HG02981 (cell line): ENCODE data around the gene TRPC3.

ENCODE experiments used
- ATAC-seq: cut with Tn5 transposase; IDR thresholded peaks from one replicate; pipeline ENCODE4 v1.9.1; 2021; ENCODE audit warnings: mild to moderate bottlenecking, moderate library complexity; ENCODE audit not compliant: unreplicated experiment

Gene TRPC3

DNA sequence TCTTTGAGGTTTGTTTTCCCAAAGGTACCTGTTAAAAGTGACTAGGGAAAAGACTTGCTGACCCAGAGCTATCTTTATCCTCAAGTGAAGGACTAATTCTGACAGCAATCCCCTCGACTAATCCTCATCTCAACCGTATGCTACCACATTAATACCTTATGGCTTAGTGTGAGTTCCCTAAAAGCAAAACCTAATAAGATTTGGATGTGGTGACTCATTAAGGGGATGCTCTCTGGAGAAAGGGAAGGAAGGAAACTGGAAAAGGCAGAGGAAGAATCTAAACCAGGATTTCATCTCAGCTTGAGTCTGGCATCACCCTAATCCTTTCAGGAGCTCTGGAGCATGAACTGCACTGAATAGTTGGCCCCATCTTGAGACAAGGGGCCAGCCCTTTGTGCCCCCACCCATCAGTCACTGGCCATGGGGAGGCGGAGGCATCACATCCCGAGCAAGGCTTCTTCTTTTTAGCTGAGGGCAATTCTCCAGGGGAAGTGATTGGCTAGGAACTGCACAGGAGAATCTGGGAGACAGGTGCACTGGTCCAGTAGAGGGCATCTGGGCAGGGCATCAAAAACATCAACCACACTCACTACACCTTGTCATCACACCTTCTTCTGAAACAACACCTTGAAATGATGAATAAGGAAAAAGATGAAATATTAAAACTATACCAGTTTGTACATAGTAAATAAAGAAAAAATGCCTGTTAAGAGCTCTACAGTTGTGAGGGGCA is 74.7 kb downstream of the TRPC3 start:
- ATAC-seq: no peak

DNA sequence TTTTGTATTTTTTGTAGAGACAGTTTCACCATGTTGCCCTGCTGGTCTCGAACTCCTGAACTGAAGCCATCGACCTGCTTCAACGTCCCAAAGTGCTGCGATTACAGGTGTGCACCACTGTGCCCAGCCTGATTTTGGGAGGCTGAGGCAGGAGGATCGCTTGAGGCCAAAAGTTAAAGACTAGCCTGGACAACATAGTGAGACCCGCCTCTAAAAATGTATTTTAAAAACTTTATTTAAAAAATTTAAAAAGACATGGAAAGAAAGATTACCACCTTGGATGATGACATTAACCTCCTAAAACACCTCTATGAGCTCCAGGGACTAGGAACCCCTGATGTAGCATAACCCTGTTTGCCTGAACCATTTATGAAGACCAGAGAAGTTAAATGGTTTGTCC is 75.8 kb downstream of the TRPC3 start:
- ATAC-seq: no peak

DNA sequence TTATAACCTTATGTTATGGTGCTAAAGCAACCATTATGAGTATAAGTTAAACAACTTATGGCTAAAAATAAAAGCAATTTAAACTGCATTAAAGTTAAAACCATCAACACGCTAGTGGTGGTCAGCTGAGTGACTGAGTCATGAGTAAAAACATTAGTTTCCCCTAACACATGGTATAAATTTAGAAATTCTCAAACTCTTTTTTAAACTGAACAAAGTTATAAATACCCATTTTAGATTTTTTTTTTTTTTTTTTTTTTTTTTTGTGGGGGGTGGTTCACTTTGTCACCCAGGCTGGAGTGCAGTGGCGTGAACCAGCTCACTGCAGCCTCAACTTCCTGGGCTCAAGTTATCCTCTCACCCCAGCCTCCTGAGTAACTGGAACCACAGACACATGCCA is 76.2 kb downstream of the TRPC3 start:
- no peak for ATAC-seq

DNA sequence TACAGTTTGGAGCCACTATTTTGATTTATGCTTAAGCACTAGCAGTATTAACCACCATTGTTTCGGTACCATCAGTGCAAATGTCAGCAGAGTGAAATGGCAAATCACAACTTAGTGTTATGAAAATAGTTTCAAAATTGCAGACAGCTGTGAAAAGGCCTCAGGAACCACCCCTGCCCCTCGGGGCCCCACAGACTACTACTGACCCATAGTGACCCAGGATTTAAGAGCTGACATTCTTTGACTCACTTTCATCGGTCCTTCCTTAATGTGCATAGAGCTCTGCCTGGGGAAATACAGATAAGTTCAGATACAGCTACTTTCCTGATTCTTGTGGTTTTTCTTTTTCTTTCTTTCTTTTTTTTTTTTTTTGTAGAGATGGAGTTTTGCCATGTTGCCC is 78.3 kb downstream of the TRPC3 start:
- ATAC-seq: no peak

DNA sequence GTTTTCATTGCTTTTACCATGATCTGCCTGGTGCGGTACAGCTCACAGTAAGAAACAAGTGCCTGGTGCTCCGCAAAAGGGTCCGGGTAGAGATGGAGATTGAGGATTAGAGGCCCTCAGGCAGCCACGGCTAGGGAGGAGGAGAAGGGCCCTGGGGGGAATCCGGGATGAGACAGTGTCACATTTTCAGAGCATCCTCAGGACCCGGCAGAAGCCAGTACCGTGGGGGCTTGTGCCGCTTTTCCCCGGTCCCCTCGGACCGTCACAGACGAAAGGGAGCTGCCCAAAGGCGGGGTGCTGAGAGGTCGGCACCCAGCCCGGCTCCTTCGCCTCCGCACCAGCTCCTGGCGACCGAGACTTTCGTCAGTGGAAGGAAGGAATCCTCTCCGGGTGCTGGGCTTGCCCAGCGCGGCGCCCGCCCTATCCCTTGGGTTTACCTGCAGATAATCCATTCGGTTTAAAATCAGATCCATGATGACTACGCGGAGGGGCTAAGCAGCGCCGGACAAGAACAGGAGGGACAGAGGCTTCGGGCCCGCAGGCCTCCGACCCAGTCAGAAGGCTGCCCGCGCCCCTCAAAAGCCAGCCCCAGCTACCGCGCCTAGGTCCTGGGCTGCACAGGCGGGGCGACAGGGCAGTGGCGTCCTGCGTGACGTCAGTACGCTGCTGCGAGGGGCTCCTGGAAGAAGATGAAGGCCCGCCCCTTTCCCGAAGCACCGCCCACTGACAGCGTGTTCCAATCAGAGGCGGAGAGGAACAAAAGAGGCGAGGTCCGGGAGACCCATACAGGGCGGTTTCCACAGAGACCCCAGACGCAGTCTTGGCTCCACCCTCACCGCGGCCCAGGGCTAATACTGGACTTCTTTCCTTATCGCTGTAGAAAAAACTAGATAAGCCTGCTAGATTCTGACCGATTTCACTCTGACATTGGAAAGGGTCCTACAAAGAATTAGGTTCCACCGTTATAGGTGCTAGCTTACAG is 81.7 kb downstream of the TRPC3 start, which contains the start of gene BBS7:
Gene BBS7, minus strand, starts transcription at position 634 of the 982 bp plus-strand sequence. Its CDS starts 161 bp downstream, at position 473.
- ATAC-seq: peak; percentile 99

DNA sequence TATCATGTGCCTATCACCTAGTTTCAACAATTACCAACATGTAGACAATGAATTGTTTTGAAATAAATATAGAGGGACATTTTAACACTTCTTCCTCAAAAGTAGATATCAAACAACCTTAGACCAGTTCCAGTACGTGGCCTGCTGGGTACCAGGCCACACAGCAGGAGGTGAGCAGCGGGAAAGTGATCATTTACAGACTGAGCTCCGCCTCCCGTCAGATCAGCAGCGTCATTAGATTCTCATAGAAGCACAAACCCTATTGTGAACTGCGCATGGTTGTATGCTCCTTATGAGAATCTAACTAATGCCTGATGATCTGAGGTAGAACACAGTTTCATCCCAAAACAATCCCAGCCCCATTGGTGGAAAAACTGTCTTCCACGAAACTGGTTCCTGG is 88.1 kb downstream of the TRPC3 start:
- no peak for ATAC-seq

DNA sequence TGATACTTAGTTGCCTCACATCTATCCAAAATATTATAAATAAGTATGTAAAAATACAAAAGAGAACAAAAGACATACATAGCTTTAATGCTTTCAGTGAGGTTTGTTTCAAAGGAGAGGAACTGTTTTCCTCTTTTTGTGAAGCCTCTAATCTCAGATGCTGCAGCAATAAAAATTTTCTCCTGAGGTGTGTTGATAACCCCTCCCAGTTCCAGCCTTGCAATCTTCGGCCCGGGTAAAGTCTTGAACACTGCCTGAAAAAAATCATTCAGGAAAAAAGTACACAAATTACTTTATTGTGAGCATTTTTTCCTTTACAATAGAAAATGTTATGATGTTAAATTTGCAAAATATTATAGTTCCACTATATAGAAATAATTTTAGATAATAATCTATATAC is 90.4 kb downstream of the TRPC3 start:
- ATAC-seq: no peak

DNA sequence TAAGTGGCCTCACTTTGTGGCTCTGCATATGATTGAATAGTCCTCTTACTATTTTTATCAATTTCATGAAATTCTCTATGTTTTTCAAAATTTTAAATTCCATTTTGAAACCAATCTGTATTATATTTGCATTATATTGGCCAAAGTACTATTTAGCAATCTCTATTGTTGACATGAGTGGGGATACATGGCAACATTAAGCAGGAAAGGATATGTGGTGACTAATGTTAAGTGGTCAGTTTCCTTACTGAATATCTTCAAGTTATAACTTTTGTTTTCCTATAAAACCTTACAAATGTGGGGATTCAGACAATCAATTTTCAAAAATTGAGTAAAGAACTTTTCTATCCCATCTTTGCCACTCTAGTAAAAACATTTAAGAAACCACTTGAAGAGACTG is 91.7 kb downstream of the TRPC3 start:
- ATAC-seq: no peak

DNA sequence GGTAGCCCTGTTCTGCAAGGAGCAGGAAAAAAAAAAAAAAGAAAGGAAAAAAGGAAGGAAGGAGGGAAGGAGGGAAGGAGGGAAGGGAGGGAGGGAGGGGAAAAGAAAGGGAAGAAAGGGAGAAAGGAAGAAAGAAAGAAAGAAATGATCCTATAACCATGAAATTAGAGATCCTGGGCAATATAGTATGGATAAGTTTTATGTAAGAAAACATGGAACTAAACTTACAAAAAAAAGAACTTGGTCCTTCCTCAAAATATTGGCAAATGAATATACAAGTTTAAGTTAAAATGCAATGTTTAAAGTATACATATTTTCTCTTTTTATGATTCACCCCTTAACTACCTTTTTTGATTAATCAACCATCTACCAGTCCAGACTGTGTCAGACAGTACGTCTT is 100.5 kb downstream of the TRPC3 start:
- no peak for ATAC-seq

DNA sequence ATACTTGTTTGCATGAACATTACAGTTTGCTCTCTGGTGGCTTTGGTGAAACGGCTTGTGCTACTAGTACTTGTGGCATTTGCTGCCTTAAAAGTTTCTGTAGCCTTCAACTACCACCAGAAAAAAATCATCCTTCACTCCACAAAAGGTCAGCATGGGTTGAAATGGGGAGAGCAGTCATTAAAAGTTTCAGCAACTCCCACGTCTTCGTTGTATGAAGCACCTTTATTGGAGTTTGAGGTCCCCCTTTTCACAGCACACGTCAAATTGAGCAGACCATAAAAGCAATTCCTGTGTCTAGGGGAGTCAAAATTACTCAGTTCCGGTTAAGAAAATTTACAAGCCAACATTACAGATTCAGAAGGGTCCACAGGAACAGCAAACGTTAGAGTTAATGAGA is 105.2 kb downstream of the TRPC3 start:
- no peak for ATAC-seq

DNA sequence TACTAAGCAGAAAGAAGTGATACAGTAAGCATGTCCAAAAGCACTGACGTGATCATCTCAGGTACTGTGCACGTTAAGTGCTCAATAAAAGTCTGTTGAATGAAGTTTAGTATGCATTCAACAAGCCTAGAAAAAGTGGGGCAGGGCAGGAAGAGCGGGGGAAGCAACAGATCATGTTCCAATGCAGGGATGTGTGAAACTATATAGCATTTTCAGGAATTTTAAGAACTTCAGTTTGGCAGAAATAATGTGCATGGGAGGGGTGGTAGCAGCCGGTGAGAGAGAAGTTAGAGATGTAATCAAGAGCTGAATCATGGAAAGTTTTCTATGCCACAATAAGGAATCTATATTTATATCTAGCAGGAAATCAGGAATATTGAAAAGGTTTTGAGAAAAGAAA is 109.0 kb downstream of the TRPC3 start:
- no peak for ATAC-seq

DNA sequence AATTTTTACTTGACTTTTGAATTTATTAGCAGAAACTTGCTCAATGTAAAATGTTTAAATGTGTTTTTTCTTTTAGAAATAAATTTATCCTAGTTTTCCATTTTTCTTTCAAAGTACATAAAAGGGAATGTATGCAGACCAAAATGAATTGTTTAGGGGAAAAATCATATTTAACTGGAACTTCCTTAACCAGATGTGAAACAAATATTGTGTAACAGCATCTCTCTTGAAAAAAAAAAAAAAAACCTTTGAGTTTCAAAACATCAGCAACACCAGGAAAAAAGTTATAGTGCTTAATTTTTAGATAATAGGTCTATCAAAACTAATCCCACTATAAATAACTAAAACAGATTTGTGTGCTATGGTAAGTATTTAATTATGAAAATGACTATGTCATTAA is 113.7 kb downstream of the TRPC3 start:
- no peak for ATAC-seq

DNA sequence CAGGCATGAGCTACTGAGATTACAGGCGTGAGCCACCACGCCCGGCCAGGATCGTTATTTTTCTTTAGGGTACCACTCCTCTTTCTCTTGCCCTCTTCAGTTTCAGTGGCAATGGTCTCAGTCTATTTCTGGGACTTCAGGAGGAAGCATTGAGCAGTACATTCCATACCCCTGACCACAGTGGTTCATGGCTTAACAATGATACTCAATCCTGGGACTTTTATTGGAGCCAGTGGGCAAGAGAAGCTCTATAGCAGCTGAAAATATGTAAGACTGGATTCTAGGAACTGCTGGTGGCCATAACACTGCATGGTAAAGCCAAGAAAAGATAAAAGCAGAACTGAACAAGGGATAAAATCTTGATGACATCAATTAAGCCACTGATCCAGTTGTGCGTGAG is 122.3 kb downstream of the TRPC3 start:
- ATAC-seq: no peak
